ENCODE data around the gene GPR137. TPM values are rescaled to one million over a fixed set of nuclear protein-coding genes. Genes with fewer than 3 reads are reported as not detected.

The GPR137 gene
- total RNA-seq, 1 experiment from 2014 or later, result 51.8 TPM

DNA sequence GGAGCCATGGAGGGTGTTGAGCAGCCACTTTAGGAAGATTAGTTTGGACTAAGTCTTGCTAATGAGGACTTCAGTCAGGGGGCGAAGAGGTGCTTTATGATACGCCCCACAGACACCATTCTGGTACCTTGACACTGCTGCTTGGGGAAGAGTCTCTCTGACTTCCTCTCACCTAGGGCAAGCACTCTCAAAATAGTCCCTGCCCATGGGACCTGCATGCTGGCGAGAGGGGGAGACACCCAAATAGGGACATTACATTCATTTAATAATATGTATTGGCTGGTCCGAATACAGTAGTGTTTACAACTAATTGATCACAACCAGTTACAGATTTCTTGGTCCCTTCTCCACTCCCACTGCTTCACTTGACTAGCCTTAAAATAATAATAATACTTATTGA lies 10.1 kb downstream of the GPR137 start:
- Mint-ChIP-seq H3K4me1 (peaks cover 14% of the 10 kb centered on the region), H3K4me3 (no peak overlapping the region), H3K36me3 (no peaks in the 10 kb centered on the region), H3K27me3 (ENCODE audit: low read depth) (peaks cover 93% of the 10 kb centered on the region), H3K9me3 (no peaks in the 10 kb centered on the region), H3K27ac (no peak overlapping the region)
- ChIA-PET POLR2A (interaction anchor here (0.7 kb wide), 1 partner anchor 493 kb away, joined by 3 read pairs; no protein-coding TSS in a partner anchor), CTCF (interaction anchor here (0.8 to 1.1 kb wide), 3 partner anchors 9 to 22 kb away, joined by 3 to 5 read pairs (median 3); partner anchors contain the start of gene TRMT112)
- DNase-seq (ENCODE audit: low spot score) (no peak), ATAC-seq (no peak)
- TF ChIP-seq, protein P1, sequence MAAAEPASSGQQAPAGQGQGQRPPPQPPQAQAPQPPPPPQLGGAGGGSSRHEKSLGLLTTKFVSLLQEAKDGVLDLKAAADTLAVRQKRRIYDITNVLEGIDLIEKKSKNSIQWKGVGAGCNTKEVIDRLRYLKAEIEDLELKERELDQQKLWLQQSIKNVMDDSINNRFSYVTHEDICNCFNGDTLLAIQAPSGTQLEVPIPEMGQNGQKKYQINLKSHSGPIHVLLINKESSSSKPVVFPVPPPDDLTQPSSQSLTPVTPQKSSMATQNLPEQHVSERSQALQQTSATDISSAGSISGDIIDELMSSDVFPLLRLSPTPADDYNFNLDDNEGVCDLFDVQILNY (CRISPR knock-in tag; IDR thresholded peaks at IDR 0.05), result no peak
- no peak for TF ChIP-seq OVOL2 (CRISPR knock-in tag; IDR thresholded peaks at IDR 0.05; ENCODE audit: borderline replicate concordance)
- TF ChIP-seq ZNF671 (CRISPR knock-in tag; IDR thresholded peaks at IDR 0.05), result no peak
- TF ChIP-seq, protein P2, sequence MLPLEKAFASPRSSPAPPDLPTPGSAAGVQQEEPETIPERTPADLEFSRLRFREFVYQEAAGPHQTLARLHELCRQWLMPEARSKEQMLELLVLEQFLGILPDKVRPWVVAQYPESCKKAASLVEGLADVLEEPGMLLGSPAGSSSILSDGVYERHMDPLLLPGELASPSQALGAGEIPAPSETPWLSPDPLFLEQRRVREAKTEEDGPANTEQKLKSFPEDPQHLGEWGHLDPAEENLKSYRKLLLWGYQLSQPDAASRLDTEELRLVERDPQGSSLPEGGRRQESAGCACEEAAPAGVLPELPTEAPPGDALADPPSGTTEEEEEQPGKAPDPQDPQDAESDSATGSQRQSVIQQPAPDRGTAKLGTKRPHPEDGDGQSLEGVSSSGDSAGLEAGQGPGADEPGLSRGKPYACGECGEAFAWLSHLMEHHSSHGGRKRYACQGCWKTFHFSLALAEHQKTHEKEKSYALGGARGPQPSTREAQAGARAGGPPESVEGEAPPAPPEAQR (CRISPR knock-in tag; IDR thresholded peaks at IDR 0.05), result no peak
- TF ChIP-seq ZNF423 (CRISPR knock-in tag; IDR thresholded peaks at IDR 0.05), result no peak
- TF ChIP-seq, protein P3, sequence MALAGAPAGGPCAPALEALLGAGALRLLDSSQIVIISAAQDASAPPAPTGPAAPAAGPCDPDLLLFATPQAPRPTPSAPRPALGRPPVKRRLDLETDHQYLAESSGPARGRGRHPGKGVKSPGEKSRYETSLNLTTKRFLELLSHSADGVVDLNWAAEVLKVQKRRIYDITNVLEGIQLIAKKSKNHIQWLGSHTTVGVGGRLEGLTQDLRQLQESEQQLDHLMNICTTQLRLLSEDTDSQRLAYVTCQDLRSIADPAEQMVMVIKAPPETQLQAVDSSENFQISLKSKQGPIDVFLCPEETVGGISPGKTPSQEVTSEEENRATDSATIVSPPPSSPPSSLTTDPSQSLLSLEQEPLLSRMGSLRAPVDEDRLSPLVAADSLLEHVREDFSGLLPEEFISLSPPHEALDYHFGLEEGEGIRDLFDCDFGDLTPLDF (CRISPR knock-in tag; IDR thresholded peaks at IDR 0.05), result no peak
- TF ChIP-seq SMAD4 (CRISPR knock-in tag; IDR thresholded peaks at IDR 0.05), result no peak
- TF ChIP-seq MYBL2 (CRISPR knock-in tag; IDR thresholded peaks at IDR 0.05), result no peak
- TF ChIP-seq, protein P4, sequence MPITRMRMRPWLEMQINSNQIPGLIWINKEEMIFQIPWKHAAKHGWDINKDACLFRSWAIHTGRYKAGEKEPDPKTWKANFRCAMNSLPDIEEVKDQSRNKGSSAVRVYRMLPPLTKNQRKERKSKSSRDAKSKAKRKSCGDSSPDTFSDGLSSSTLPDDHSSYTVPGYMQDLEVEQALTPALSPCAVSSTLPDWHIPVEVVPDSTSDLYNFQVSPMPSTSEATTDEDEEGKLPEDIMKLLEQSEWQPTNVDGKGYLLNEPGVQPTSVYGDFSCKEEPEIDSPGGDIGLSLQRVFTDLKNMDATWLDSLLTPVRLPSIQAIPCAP (CRISPR knock-in tag; IDR thresholded peaks at IDR 0.05), result no peak
- TF ChIP-seq, protein P5, sequence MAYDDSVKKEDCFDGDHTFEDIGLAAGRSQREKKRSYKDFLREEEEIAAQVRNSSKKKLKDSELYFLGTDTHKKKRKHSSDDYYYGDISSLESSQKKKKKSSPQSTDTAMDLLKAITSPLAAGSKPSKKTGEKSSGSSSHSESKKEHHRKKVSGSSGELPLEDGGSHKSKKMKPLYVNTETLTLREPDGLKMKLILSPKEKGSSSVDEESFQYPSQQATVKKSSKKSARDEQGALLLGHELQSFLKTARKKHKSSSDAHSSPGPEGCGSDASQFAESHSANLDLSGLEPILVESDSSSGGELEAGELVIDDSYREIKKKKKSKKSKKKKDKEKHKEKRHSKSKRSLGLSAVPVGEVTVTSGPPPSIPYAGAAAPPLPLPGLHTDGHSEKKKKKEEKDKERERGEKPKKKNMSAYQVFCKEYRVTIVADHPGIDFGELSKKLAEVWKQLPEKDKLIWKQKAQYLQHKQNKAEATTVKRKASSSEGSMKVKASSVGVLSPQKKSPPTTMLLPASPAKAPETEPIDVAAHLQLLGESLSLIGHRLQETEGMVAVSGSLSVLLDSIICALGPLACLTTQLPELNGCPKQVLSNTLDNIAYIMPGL (CRISPR knock-in tag; IDR thresholded peaks at IDR 0.05), result no peak

DNA sequence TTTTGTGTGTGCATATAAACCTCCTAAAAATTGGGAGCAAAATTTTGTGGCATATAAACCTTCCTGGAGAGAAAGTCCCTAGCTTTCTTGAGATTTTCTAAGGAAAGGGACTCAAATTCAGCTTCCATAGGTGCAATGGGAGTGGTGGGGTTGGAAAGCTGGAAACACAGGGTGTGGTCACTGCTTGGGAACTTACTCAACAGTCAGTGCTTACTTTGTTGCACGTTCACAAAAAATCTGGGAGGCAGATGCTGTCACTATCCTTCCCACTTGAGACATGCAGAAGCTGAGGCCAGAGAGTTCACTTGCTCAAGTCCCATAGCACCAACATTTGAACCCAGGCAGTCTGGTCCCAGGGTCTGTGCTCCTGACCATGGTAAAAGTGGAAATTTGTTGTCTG lies 10.6 kb downstream of the GPR137 start:
- Mint-ChIP-seq H3K4me3 (no peak overlapping the region), H3K27me3 (ENCODE audit: low read depth) (peaks cover 93% of the 10 kb centered on the region), H3K4me1 (peaks cover 12% of the 10 kb centered on the region), H3K9me3 (no peaks in the 10 kb centered on the region), H3K27ac (no peak overlapping the region), H3K36me3 (no peaks in the 10 kb centered on the region)
- ChIA-PET POLR2A (no interaction called here), CTCF (interaction anchor here (1.1 to 1.9 kb wide), 4 partner anchors 8 to 45 kb away, joined by 3 to 5 read pairs (median 4); partner anchors contain the start of gene TRMT112)
- no peak for ATAC-seq
- DNase-seq (ENCODE audit: low spot score), result no peak
- no peak for TF ChIP-seq NFATC4 (CRISPR knock-in tag; IDR thresholded peaks at IDR 0.05)
- TF ChIP-seq SOX15 (CRISPR knock-in tag; IDR thresholded peaks at IDR 0.05), result no peak
- no peak for TF ChIP-seq NR2C2 (CRISPR knock-in tag; IDR thresholded peaks at IDR 0.05)

DNA sequence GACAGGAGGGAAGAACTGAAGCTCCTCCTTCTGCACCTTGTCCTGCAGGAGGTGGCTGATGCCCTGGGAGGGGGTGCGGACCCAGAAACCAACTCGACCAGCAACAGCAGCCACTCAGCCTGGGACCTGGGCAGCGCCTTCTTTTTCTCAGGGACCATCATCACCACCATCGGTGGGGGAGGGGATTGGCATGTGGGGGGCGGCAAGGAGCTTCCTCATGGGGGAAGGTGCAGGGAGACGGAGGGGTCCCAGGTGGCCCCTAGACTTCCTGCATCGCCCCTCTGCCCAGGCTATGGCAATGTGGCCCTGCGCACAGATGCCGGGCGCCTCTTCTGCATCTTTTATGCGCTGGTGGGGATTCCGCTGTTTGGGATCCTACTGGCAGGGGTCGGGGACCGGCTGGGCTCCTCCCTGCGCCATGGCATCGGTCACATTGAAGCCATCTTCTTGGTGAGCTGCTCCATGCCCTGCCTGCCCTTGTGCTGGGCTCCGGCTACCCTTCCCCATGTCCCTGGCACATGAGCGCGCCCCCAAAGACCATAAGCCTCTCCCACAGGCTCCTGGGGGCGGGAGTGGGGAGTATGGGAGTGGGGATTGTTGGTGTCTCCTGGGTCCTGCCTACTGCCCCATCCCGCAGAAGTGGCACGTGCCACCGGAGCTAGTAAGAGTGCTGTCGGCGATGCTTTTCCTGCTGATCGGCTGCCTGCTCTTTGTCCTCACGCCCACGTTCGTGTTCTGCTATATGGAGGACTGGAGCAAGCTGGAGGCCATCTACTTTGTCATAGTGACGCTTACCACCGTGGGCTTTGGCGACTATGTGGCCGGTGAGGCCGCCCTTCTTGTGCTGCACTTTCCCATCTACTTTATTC lies 11.4 kb downstream of the GPR137 start:
- no peak overlapping the region for H3K27ac Mint-ChIP-seq
- POLR2A ChIA-PET, result no interaction called here
- peak overlapping the region; percentile 5; the same call in 1 of the 2 replicates for H3K4me3 Mint-ChIP-seq
- no peaks in the 10 kb centered on the region for H3K36me3 Mint-ChIP-seq
- CTCF ChIA-PET, result interaction anchor here (0.6 to 1.9 kb wide), 6 partner anchors 7 to 281 kb away, joined by 3 to 5 read pairs (median 4); partner anchors contain the start of gene TRMT112
- H3K9me3 Mint-ChIP-seq, result no peaks in the 10 kb centered on the region
- ATAC-seq (no peak), DNase-seq (ENCODE audit: low spot score) (no peak)
- H3K27me3 Mint-ChIP-seq (ENCODE audit: low read depth), result peaks cover 100% of the 10 kb centered on the region
- peaks cover 12% of the 10 kb centered on the region for H3K4me1 Mint-ChIP-seq
- TF ChIP-seq ZNF121 (CRISPR knock-in tag; IDR thresholded peaks at IDR 0.05) (no peak), CREM (CRISPR knock-in tag; IDR thresholded peaks at IDR 0.05) (no peak), CBFB (CRISPR knock-in tag; IDR thresholded peaks at IDR 0.05; ENCODE audit: low read depth) (no peak), RORB (CRISPR knock-in tag; IDR thresholded peaks at IDR 0.05) (no peak), ZNF396 (CRISPR knock-in tag; IDR thresholded peaks at IDR 0.05; ENCODE audit: borderline replicate concordance) (no peak), NFATC4 (CRISPR knock-in tag; IDR thresholded peaks at IDR 0.05) (no peak)
- TF ChIP-seq, protein P2 (CRISPR knock-in tag; IDR thresholded peaks at IDR 0.05), result no peak
- TF ChIP-seq, protein P6, sequence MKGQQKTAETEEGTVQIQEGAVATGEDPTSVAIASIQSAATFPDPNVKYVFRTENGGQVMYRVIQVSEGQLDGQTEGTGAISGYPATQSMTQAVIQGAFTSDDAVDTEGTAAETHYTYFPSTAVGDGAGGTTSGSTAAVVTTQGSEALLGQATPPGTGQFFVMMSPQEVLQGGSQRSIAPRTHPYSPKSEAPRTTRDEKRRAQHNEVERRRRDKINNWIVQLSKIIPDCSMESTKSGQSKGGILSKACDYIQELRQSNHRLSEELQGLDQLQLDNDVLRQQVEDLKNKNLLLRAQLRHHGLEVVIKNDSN (CRISPR knock-in tag; IDR thresholded peaks at IDR 0.05), result no peak
- TF ChIP-seq, protein P7, sequence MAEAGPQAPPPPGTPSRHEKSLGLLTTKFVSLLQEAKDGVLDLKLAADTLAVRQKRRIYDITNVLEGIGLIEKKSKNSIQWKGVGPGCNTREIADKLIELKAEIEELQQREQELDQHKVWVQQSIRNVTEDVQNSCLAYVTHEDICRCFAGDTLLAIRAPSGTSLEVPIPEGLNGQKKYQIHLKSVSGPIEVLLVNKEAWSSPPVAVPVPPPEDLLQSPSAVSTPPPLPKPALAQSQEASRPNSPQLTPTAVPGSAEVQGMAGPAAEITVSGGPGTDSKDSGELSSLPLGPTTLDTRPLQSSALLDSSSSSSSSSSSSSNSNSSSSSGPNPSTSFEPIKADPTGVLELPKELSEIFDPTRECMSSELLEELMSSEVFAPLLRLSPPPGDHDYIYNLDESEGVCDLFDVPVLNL (CRISPR knock-in tag; IDR thresholded peaks at IDR 0.05; ENCODE audit: borderline replicate concordance, low read depth), result no peak
